Hepatocyte (in vitro differentiated cells): ENCODE data around the gene MMS19.

Experiments
- EZH2 ChIP-seq: fragments of 200-600 bp; sonication (generic); IDR thresholded peaks from 2 replicates; pipeline ENCODE4 v1.6.1; 2016; ENCODE audit warnings: antibody characterized with exemption, mild to moderate bottlenecking, borderline replicate concordance
- TF ChIP-seq, protein P1 (sequence below): fragments of 200-600 bp; sonication (generic); IDR thresholded peaks from 2 replicates; pipeline ENCODE4 v1.5.1; 2016; ENCODE audit warnings: antibody characterized with exemption, mild to moderate bottlenecking; ENCODE audit not compliant: poor library complexity

DNA sequence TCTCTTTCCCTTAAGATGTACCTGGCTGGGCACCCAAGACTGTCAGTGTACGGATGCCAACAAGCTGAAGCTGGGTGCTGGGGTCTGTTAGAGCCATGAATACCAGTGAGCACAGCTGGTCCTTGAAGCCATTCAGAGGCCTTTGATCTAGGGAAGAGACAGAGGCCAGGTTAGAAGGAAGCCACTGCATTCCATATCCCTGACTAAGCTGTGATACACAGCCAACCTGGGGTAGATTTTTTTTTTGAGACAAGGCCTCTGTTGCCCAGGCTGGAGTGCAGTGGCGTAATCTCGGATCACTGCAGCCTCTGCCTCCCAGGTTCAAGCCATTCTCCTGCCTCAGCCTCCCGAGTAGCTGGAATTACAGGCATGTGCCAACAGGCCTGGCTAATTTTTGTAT lies 31.5 kb downstream of the MMS19 start:
- TF ChIP-seq, protein P1, sequence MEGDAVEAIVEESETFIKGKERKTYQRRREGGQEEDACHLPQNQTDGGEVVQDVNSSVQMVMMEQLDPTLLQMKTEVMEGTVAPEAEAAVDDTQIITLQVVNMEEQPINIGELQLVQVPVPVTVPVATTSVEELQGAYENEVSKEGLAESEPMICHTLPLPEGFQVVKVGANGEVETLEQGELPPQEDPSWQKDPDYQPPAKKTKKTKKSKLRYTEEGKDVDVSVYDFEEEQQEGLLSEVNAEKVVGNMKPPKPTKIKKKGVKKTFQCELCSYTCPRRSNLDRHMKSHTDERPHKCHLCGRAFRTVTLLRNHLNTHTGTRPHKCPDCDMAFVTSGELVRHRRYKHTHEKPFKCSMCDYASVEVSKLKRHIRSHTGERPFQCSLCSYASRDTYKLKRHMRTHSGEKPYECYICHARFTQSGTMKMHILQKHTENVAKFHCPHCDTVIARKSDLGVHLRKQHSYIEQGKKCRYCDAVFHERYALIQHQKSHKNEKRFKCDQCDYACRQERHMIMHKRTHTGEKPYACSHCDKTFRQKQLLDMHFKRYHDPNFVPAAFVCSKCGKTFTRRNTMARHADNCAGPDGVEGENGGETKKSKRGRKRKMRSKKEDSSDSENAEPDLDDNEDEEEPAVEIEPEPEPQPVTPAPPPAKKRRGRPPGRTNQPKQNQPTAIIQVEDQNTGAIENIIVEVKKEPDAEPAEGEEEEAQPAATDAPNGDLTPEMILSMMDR = no peak
- TF ChIP-seq EZH2 = no peak
